Dermis blood vessel endothelial cell (primary cell): ENCODE measurements around the gene TEX36. TPM values are rescaled to one million over a fixed set of nuclear protein-coding genes. Genes with fewer than 3 reads are reported as not detected.
"Not testable (repeated sequence)": the region's sequence is repeated elsewhere in the genome, so short reads cannot be mapped to it uniquely, and the experiment has no call there.

ENCODE experiments used
- DNase-seq: peaks from one replicate; pipeline ENCODE4 v3.0.0; 2010
- total RNA-seq: library from RNA; depleted of rRNA; stranded (reverse); fragments of >200 nt; gene quantifications from 2 replicates; pipeline ENCODE4 v1.2.3, GENCODE V29; 2014

Gene TEX36
- total RNA-seq, 1 donor from 2014 or later: not detected

DNA sequence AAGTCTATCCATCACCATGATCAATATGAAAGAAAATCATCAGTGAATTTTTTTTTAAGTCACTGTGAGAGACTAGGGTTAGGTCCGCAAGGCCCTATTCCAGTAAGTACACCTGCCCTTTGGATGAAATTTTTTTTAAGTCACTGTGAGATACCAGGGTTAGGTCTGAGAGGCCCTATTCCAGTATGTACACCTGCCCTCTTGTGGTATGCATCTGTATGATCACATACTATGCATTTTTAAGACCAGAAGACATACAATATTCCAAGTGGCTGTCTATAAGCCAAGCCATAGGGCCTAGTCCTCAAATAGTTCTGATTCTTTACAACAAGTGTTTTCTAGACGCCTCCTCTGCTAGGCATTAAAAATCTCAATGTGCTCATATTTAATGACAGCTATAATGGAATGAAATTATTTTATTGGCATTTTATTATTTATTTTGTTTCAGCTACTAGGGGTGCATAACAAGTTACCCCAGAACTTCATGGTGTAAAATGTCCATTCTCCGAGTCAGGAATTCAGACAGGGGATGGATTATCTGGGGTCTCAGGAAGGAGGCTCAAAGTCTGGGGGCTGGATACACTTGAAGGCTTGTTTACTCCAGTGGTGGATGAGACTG is 53.1 kb downstream of the TEX36 start:
- peak; percentile 86 for DNase-seq

DNA sequence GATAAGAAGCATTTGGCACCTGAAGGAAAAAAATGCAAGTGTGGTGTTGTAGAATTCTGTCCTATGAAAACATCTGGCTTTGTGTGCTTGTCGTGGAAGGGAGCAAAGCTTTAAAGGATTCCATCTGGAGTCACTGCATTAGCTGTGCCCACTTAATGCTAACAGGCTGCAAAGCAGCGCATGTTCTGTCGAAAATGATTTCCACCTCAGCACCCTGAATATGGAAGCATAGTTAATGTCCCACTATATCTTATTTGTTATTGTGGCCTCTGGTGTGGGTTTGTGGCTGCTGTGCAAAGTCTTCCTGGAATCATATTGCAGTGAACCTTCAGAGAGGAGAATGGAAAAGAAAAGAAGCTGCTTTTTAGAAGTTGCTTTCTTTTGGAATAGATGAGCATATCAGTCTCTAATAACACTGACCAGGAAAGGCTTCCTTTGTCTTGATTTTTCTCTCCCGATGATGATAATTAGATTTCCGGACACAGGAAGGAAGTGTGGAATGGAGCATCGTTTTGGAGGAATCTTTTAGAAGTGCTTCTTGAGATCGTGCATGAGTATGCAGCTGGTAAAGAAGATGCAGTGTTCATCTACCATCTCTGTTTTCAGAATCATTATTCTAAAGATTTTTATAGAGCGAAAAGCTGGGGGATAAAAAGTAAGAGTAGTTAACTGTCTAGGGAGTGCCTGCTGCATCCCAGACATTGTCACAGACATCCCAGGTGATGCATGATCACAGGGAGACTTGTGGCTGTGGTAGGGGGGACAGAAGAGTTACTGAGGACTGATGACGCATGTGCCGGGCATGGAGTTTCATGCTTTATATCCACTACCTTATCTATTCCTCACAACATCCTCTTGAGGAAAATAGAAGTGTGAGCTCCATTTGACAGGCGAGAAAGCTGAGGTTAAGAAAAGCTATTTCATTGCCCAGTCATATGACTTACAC is 54.6 kb downstream of the TEX36 start:
- no peak for DNase-seq

DNA sequence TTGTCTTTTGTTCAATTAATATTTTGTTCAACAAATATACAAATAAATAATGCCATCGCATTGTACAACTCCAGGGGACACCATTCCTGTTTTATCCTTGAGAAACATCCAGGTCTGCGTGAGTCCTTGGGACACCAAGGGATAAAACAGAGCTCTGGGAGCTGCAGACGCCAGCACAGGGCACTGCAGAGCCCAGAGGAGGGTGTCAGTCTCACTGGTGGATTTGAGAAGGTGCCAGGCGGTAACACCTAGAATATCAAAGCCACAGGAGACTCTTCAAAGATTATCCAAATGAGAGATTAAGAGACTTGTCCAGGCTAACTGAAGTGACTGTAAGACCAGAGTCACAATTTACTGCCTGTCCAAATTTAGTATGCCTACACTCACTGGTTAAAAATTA is 55.3 kb downstream of the TEX36 start:
- no peak for DNase-seq

DNA sequence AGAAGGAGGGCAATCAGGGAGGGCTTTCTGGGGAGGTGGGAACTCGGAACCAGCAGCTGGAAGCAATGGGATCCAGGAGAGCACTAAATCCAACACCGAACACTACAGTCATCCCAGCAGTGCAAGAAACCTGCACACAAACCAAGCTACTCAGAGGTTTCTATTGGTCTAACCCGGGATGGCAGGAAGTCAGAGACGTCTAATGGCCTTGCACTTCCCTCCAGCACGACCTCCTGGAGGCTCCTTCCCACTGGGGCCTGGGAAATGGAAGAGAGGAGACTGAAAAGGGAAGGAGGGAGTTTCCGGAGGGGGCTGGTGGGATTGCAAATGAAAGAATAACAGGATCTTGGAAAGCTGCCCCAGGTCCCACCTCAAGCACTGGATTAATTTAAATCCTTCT is 56.3 kb downstream of the TEX36 start:
- DNase-seq: peak; percentile 50

DNA sequence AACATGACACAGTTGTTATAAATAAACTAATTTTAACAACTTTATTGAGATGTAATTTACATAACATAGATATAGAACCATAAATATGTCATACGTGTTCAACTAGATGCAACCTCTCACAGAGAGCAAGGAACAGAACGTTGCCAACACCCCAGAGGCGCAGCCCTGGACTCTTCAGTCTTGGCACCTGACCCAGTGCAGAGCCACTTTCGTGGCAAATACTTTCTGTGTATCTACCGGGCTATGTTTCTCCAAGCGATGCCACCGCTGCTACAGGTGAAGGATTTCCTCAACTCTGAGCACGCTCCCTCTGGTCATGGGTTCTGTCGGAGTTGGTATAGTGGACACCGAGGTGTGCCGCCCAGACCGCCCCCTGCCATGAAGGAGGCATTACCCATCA is 57.4 kb downstream of the TEX36 start:
- no peak for DNase-seq

DNA sequence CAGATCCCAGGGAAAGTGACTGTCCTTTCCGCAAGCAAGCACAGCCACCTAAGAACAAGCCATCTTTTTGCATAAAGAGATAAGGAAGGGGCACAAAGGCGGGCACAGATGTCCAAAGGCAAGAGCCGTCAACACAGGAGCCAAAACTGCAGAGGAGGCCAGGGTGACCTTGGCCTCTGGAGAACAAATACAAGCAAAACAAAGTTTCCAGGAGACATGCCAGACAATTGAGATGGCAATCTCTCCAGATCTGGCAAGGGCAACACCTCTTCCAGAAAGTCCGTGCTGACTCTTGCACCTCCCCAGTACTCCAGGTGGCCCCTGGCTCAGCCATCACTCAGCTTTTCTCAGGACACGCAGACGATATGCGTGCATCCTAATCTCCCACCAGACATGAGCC is 58.2 kb downstream of the TEX36 start:
- peak; percentile 33 for DNase-seq

DNA sequence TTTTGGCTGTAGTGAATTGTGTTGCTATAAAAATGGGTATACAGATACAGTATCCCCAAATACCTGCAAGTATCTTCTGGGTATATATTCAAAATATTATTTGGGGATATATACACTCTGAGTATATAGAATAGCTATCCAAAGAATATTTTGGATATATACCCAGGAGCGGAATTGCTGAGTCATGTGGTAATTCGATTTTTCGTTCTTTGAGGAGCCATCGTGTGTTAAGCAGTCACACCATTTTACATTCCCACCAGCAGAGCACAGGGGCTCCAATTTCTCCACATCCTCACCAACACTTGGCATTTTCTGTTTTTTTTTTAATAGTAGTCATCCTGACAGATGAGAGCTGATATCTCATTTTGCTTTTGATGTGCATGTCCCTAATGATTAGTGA is 61.9 kb downstream of the TEX36 start:
- DNase-seq: no peak

DNA sequence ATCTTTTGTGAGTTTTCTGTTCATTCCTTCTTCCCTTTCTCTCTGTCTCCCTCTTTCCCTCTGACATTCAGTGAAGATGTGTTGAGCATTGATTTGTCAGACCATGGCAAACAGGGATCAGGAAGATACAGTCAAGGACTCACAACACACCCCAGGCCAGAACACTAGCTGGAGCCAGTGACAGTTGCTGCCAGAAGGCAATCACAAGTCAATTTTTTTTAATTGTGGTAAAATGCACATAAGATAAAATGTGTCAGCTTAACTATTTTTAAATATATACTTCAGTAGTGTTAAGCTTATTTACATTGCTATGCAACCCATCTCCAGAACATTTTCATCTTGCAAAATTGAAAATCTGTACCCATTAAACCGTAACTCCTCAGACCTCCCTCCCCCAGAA is 62.6 kb downstream of the TEX36 start:
- no peak for DNase-seq

DNA sequence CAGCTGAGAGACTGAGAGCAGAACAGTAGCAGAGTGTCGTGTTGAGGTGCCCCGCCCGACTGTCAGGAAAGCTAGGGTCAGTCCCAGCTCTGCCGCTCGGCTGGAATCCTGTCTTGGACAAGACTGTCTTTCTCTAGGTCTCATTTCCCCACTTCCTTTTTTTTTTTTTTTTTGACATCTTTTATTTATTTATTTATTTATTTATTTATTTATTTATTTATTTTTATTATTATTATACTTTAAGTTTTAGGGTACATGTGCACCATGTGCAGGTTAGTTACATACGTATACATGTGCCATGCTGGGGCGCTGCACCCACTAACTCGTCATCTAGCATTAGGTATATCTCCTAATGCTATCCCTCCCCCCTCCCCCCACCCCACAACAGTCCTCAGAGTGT is 69.9 kb downstream of the TEX36 start:
- DNase-seq: not testable (repeated sequence)

DNA sequence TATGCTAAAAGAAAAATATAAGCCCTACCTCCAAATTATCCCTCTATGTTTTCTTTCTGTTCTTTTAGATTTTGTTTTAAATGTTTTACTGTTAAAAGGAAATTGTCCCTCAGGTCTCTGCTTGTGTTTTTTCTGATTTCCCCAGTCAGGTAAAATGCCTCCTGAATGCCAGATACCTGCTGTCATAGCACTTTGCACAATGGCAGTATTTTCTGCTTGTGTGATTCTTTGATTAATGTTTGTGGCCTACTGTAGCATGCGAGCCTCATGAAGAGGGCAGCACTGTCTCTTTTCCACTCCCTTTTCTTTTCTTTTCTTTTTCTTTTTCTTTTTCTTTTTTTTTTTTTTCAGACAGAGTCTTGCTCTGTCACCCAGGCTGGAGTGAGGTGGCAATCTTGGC is 71.2 kb downstream of the TEX36 start:
- DNase-seq: no peak

DNA sequence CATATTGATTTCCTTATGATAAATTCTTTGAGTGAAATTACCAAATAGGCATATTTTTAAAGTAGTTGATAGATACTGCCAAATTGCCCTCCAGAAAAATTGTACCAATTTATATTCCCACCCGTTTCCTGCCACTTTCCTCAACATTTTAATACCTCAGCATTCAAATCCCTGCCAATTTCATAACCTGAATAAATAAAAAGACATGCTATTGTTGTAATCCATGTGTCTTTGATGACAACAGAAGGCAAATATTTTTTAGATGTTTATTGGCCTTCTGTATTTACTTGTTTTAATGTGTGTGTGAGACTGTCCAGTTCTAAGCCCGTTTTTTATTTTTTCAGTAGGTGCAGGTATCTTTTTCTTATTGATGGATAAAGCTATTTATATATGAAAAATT is 71.7 kb downstream of the TEX36 start:
- no peak for DNase-seq

DNA sequence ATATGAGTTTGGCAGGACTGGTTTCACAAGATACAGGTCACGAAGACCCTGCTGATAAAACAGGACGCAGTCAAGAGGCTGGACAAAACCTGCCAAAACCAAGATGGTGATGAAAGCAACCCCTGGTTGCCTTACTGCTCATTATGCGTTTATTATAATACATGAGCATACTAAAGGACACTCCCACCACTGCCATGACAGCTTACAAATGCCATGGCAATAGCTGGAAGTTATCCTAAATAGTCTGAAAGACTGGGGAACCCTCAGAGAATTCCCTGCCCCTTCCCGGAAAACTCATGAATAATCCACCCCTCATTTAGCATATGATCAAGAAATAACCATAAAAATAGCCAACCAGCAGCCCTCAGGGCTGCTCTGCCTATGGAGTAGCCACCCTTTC is 73.1 kb downstream of the TEX36 start:
- DNase-seq: no peak

DNA sequence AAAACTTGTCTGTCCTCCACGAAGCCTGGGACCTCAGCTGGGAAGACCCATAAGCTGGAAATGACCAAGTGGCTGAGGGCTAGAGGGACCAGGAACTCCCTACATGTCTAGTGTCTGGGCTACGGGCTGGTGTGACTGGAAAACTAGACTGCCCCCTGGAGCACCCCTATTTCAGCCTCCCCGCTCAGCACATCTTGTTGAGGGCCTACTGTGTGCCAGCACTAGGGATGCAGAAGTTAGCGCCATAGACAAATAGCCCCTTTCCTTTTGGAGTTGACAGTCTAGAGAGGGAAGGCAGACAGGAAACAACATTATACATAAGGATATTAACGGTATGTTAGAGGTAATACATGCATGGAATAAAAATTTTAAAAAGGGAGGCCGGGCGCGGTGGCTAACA is 74.5 kb downstream of the TEX36 start:
- no peak for DNase-seq

DNA sequence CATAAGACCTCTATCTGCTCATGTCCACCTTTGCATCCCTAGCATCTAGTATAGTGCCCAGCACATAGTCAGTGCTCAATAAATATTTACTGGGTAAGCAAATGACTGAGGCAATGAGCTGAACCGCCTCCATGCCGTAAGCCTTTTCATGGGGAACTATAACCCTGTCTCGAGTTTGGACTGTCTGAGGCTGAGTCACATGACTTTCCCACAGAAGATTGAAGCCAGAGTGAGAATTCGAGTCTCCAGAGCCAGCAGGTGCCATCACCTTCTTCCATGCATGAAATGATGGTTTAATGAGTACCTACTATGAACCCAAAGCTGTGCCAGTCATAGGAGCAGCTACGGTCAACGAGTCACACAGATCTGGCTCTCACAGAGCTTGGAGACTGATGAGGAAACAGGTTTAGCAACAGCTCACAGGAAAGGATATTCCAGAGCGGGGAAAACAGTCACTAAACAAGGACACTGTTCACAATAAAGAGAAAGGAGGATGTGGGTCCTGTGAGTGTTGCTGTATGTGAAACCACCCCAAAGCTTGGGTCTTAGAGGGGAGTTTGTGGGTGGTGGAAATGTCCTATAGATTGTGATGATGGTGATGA is 75.2 kb downstream of the TEX36 start:
- DNase-seq: peak; percentile 58

DNA sequence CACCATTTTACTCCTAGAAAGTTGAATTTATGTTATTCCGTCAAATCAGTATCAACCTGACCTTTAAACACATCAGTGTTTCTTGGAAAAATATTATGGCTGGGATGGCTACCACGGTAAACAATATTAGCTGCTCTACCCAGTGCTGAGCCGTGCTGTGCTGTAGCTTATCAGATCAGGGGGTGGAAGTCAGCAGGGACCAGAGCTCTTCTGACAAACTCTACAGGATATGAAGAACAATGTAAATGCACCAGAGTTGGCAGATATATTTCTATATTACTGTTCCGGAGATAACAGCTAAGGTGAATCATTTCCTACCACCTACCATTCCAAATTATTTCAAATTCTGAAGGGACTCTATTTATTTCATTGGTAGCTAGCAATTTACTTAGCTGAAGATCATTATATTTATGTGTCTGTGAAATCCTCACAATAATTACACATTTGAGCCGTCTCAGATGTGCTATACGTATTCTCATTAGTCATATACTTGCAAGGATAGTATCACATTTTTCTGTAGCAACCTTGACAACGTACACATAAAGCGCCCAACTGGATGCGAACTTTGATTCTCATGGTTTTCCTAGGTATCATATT is 76.5 kb downstream of the TEX36 start:
- DNase-seq: peak; percentile 95

Other genes starting within 250 kb of the TEX36 start
- 18.8 and 19.1 TPM in 2 replicates for gene EDRF1, start 36.5 kb upstream of the TEX36 start, total RNA-seq
- gene MMP21, start 92.7 kb upstream of the TEX36 start, total RNA-seq: 0.34 and 0.65 TPM in 2 replicates
- gene UROS, start 140.1 kb upstream of the TEX36 start, total RNA-seq: 47.1 and 48.3 TPM in 2 replicates
- gene BCCIP, start 140.4 kb upstream of the TEX36 start, total RNA-seq: 46.1 and 61.8 TPM in 2 replicates
- 51.2 and 56.7 TPM in 2 replicates for gene DHX32, start 198.1 kb upstream of the TEX36 start, total RNA-seq
- 0.51 and 0.65 TPM in 2 replicates for gene FANK1, start 213.4 kb upstream of the TEX36 start, total RNA-seq